Omental fat pad (tissue), 4 donors: ENCODE data around the gene EXOSC5. TPM values are rescaled to one million over a fixed set of nuclear protein-coding genes. Genes with fewer than 3 reads are reported as not detected.

Experiments
- ATAC-seq: fragments of 150-250 bp; one replicate; pipeline ENCODE4 v1.9.1; 2016; ENCODE audit warnings: mild to moderate bottlenecking, moderate library complexity; ENCODE audit not compliant: low FRiP score
- DNase-seq: peaks from one replicate; pipeline ENCODE4 v3.0.0-alpha.2; 2019; ENCODE audit warnings: low spot score
- total RNA-seq, 4 donors: library from RNA; depleted of rRNA; stranded (reverse); fragments of >200 nt; gene quantifications; one replicate each; pipeline ENCODE4 v1.1.0, GENCODE V29; 2016
- TF ChIP-seq, protein P1 (sequence below), 3 donors: fragments of 450-650 bp; IDR thresholded peaks; one replicate each; pipeline ENCODE4 v1.5.1; 2016 to 2017; ENCODE audit warnings: antibody characterized with exemption in 3 of 3, mild to moderate bottlenecking in 3 of 3, moderate library complexity in 2 of 3

The EXOSC5 gene
- total RNA-seq, 4 donors from 2014 or later: 13.2 to 17.3 (median 15.7) TPM

DNA sequence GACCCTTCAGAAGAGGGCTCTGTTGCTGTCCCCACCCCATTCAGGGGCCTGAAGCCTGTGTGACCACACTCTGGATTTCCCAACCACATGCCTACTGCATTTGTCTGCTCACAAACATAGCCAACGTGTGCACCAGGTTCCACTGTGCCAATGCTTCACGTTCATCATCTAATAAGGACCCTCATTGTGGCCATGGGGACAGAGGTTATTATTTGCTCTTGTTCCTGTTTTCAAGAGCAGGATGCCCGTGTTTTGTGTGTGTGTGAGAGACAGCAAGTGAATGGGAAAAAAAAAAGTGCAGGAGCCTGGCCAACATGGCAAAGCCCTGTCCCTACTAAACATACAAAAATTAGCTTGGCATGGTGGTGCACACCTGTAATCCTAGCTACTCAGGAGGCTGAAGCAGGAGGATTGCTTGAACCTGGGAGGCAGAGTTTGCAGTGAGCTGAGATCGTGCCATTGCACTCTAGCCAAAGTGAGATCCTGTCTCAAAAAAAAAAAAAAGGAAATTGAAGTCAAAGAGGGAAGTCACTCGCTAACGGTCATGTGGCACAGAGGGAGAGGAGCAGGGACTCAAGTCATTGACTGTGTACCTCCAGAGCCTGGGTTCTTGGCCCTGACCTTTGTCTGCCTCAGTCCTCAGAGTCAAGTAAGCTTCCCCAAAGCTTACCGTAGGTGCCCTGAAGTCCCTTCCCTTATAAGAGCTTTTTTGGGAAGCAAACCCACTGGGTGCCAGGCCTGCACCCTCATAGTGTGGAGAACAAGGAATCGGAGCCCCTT is 23.1 kb upstream of the EXOSC5 start:
- TF ChIP-seq, protein P1, sequence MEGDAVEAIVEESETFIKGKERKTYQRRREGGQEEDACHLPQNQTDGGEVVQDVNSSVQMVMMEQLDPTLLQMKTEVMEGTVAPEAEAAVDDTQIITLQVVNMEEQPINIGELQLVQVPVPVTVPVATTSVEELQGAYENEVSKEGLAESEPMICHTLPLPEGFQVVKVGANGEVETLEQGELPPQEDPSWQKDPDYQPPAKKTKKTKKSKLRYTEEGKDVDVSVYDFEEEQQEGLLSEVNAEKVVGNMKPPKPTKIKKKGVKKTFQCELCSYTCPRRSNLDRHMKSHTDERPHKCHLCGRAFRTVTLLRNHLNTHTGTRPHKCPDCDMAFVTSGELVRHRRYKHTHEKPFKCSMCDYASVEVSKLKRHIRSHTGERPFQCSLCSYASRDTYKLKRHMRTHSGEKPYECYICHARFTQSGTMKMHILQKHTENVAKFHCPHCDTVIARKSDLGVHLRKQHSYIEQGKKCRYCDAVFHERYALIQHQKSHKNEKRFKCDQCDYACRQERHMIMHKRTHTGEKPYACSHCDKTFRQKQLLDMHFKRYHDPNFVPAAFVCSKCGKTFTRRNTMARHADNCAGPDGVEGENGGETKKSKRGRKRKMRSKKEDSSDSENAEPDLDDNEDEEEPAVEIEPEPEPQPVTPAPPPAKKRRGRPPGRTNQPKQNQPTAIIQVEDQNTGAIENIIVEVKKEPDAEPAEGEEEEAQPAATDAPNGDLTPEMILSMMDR (IDR thresholded peaks at IDR 0.05): no peak
- no peak for DNase-seq
- ATAC-seq: no peak

DNA sequence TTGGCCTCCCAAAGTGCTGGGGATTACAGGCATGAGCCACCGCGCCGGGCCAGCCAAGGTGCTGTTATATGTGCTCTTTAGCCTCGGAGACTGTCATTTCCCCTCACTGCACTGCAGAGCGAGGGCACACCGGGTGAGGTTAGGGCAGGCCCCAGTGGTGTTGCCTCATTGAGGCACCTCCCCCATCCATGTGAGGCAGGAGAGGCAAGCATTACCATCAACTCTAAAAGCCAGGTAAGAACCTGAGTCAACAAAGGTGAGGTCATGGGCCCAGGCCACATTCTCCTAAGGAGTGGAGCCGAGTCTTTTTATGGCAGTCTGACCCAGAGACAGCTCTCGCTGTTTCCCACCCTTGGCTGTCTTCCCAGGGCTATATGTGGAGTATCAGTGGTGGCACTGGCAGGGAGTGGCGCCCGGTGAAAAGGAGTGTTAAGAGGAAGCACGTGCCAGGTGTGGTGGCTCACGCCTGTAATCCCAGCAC is 19.1 kb upstream of the EXOSC5 start:
- TF ChIP-seq, protein P1 (IDR thresholded peaks at IDR 0.05): no peak
- DNase-seq (no peak), ATAC-seq (no peak)

DNA sequence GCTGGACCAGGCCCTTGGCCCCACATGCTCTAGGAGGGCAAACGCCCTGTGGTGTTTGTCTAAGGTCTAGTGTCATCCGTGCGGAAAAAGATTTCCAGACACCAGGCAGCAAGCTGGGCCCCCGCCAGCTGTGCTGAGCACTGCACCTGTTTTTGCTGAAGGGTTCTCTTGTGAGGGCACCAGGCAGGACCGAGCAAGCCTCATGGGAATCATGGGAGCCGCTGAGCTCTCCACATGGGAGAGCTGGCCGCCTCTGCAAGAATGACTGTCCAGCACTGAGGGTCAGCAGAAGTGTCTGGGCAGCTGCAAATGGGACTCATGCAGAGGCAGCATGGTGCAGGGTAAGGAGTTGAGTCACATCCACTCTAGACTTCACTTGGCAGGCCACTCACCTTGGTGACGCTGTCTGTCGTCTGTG is 18.0 kb upstream of the EXOSC5 start:
- TF ChIP-seq, protein P1 (IDR thresholded peaks at IDR 0.05): no peak
- no peak for DNase-seq
- no peak for ATAC-seq

DNA sequence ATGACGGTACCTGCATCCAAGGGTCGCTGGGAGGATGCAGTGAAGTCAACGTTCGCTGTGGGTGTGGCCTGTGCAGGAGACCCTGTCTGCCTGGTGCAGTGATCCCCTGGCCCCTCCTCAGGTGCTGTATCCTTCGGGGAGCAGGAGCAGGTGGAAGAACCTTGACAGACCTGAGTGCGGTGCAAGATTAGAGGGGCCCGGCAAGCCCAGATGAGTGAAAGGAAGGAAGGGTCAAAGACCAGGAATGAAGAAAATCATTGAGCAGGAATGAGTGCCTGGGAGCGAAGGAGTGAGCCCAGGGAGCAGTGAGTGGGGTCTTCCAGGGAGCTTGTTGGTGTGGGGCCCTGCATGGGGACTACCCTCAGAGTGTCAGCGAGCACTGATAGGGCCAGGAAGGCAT is 17.3 kb upstream of the EXOSC5 start:
- ATAC-seq: no peak
- TF ChIP-seq, protein P1 (IDR thresholded peaks at IDR 0.05): no peak
- no peak for DNase-seq

DNA sequence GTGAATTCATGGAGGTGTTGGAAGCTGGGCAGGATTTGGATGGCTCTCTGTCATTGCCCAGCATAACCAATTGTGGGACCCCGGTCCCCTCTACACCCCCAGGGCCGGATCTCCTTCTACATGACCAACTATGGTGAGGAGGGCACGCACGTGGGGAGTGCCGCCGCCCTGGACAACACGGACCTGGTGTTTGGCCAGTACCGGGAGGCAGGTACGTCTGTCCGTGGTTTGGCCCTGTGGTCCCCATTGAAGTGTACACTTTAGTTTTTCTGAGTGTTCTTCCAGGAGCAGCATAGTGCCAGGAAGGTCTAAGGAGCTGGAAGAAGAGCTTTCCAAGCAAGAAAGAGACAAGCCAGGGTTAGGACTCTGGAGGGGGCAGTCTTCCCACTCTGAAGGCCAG is 16.8 kb upstream of the EXOSC5 start:
- ATAC-seq (no peak), DNase-seq (no peak)
- TF ChIP-seq, protein P1 (IDR thresholded peaks at IDR 0.05): no peak

DNA sequence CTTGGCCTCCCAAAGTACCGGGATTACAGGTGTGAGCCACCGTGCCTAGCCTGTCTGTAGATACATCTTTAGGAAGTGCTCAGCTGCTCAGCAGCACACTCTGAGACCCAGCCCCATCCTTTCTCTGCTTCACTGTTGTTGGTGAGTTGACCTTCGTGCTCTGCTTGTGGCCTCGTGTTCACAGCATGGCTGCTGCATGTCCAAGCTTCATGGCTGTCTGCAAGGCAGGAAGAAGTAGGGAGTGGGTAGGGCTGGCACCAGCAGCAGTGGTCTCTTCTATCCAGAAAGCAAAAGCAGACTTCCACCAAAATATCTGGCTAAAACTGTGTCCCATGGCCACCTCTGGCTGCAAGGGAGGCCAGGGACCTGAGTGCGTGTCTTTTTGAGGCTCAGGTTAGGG is 15.8 kb upstream of the EXOSC5 start:
- DNase-seq: no peak
- ATAC-seq: no peak

More for the DNA sequence above, 15.8 kb upstream of the EXOSC5 start:
- TF ChIP-seq, protein P1 (IDR thresholded peaks at IDR 0.05): no peak
